Lung (tissue), 12 donors: ENCODE measurements around the gene DNER. TPM values are rescaled to one million over a fixed set of nuclear protein-coding genes. Genes with fewer than 3 reads are reported as not detected.

ENCODE experiments used
- ATAC-seq: fragments of 200-7000 bp; cut with Tn5 transposase; one replicate; pipeline ENCODE4 v1.9.1; 2020; ENCODE audit warnings: moderate number of reproducible peaks; ENCODE audit not compliant: insufficient read depth, low FRiP score
- DNase-seq, 3 donors: peaks; one replicate each; pipeline ENCODE4 v3.0.0-alpha.2; 2013 to 2017
- H3K27ac ChIP-seq, 2 donors: one replicate each; pipeline ENCODE4 v1.5.1; 2013; ENCODE audit warnings: mild to moderate bottlenecking in 2 of 2, moderate library complexity in 2 of 2, control low read depth in 1 of 2, inconsistent platforms in 1 of 2, low read depth in 1 of 2, low read length in 1 of 2
- H3K27me3 ChIP-seq, 3 donors: one replicate each; pipeline ENCODE4 v1.5.1; 2013; ENCODE audit warnings: low read length in 2 of 3; ENCODE audit not compliant: control insufficient read depth in 3 of 3, insufficient read depth in 3 of 3
- H3K36me3 ChIP-seq, 4 donors: one replicate each; pipeline ENCODE4 v1.5.1; 2013; ENCODE audit warnings: low read length in 4 of 4, mild to moderate bottlenecking in 1 of 4, moderate library complexity in 1 of 4; ENCODE audit not compliant: control insufficient read depth in 4 of 4, insufficient read depth in 4 of 4
- H3K4me1 ChIP-seq, 5 donors: one replicate each; pipeline ENCODE4 v1.5.1; 2013; ENCODE audit warnings: low read length in 5 of 5, mild to moderate bottlenecking in 2 of 5, moderate library complexity in 1 of 5; ENCODE audit not compliant: control insufficient read depth in 5 of 5, insufficient read depth in 5 of 5
- H3K4me3 ChIP-seq: one replicate; pipeline ENCODE4 v1.5.1; 2013; ENCODE audit warnings: mild to moderate bottlenecking, control low read depth, moderate library complexity
- H3K9ac ChIP-seq, 2 donors: one replicate each; pipeline ENCODE4 v1.5.1; 2013; ENCODE audit warnings: low read length in 2 of 2, control low read depth in 1 of 2; ENCODE audit not compliant: insufficient read depth in 1 of 2
- H3K9me3 ChIP-seq, 4 donors: one replicate each; pipeline ENCODE4 v1.5.1; 2013; ENCODE audit warnings: low read length in 3 of 4, mild to moderate bottlenecking in 1 of 4, moderate library complexity in 1 of 4; ENCODE audit not compliant: control insufficient read depth in 4 of 4, insufficient read depth in 3 of 4
- WGBS, 2 donors: extraction: QIAGEN DNeasy Blood & Tissue Kit; methylation state at CpG; one replicate each; pipeline ENCODE4 v1.1.7; 2013; 5-methylcytosine and 5-hydroxymethylcytosine counted together
- polyA plus RNA-seq, 2 donors: library from polyadenylated mRNA; stranded (reverse); fragments of 200-250 nt; gene quantifications; one replicate each; pipeline ENCODE4 v1.2.1, GENCODE V29; 2013
- total RNA-seq, 2 donors: library from RNA; depleted of rRNA in 1 of 2; stranded (reverse); fragments of >200 nt in 1 of 2; gene quantifications; one replicate each; pipeline ENCODE4 v1.2.1, GENCODE V29; 2014 to 2021
- TF ChIP-seq, protein P1 (sequence below): IDR thresholded peaks from 2 replicates; pipeline ENCODE4 v1.5.1; 2012; ENCODE audit warnings: mild to moderate bottlenecking; ENCODE audit errors: control extremely low read depth, extremely low read depth
- donor health status: control.
- donor health status: control.
- donor health status: Bipolar disorder and iron deficiency.
- donor health status: healthy.
- donor health status: DM: yes; HTN: yes; CAD: no.

The DNER gene
- total and polyA plus RNA-seq, 4 donors: 0.63 to 5.8 (median 3.3) TPM

DNA sequence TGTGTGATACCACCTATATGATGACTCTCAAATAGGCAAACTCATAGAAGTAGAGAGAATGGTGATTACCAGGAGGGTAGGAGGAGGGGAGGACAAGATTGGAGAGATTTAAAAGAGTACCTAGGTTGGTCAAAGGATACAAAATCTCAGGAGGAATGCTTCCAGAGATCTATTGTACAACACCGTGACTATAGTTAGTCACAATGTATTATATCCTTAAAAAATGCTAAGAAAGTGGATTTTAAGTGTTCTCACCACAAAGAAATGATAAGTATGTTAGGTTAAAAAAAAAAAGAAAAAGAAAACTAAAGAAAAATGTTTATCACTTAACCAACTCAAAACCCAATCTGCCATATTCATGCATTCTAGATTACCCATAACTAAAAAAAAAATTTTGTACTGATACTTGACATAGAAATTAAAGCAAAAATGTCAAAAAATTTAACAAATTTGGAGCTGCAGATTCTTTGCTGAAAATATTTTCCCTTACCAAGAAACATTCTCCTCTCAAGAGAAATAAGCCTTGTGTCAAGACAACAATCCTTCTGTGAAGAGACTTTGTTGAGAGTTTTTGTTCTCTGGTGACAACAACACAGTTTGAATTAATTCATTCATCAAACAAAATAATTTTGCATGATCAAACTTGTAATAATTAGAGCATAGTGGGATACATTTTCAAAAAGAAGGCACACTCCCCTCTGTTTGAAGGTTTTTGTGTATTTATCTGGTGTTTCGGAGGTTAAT is 213.1 kb downstream of the DNER start:
- Histone ChIP-seq H3K27me3 (no peaks in the 10 kb centered on the region), H3K27ac (no peak overlapping the region), H3K9ac (no peak overlapping the region), H3K9me3 (no peaks in the 10 kb centered on the region), H3K4me1 (no peaks in the 10 kb centered on the region), H3K36me3 (no peaks in the 10 kb centered on the region), H3K4me3 (no peak overlapping the region)
- TF ChIP-seq, protein P1, sequence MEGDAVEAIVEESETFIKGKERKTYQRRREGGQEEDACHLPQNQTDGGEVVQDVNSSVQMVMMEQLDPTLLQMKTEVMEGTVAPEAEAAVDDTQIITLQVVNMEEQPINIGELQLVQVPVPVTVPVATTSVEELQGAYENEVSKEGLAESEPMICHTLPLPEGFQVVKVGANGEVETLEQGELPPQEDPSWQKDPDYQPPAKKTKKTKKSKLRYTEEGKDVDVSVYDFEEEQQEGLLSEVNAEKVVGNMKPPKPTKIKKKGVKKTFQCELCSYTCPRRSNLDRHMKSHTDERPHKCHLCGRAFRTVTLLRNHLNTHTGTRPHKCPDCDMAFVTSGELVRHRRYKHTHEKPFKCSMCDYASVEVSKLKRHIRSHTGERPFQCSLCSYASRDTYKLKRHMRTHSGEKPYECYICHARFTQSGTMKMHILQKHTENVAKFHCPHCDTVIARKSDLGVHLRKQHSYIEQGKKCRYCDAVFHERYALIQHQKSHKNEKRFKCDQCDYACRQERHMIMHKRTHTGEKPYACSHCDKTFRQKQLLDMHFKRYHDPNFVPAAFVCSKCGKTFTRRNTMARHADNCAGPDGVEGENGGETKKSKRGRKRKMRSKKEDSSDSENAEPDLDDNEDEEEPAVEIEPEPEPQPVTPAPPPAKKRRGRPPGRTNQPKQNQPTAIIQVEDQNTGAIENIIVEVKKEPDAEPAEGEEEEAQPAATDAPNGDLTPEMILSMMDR: no peak
- WGBS, 2 donors: 90 to 96% methylated on average over 2 of the region's 2 CpGs
- no peak for DNase-seq
- no peak for ATAC-seq

DNA sequence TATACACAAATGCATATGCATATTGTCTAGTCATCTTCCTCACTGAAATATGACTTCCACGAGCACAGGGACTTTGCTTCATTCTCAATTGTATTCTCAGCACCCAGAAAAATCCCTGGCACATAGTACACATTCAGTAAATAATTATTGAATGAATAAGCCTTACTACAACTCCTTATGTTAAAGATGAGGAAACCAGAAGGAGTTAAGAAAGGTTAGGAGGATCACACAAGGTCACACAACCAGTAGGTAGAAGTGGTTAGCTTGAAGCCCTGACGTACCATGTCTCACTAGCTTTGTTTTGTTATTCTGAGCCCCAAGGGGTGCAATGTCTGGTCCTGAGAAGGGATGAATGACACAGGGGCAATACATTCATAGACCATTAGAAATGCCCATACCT is 222.3 kb downstream of the DNER start:
- Histone ChIP-seq H3K9ac (no peak overlapping the region), H3K36me3 (no peaks in the 10 kb centered on the region), H3K27ac (no peak overlapping the region), H3K4me1 (no peaks in the 10 kb centered on the region), H3K27me3 (peaks cover 0 to 3% (median 0%) of the 10 kb centered on the region in 3 donors), H3K4me3 (no peak overlapping the region), H3K9me3 (peaks cover 0 to 3% (median under 1%) of the 10 kb centered on the region in 4 donors)
- WGBS, 2 donors: 84 to 92% methylated on average over 2 of the region's 2 CpGs
- TF ChIP-seq, protein P1: no peak
- DNase-seq (no peak), ATAC-seq (no peak)

GRCh38 chr2:229490167-229490566 is 224.2 kb downstream of the DNER start:
- Histone ChIP-seq H3K4me1 (no peaks in the 10 kb centered on the region), H3K27ac (no peak overlapping the region), H3K9ac (no peak overlapping the region), H3K27me3 (peaks cover 0 to 3% (median 0%) of the 10 kb centered on the region in 3 donors), H3K9me3 (peaks cover 0 to 3% (median under 1%) of the 10 kb centered on the region in 4 donors), H3K4me3 (no peak overlapping the region), H3K36me3 (no peaks in the 10 kb centered on the region)
- 94% methylated on average over 1 of the region's 1 CpG for WGBS, 2 donors
- TF ChIP-seq, protein P1: no peak
- ATAC-seq (no peak), DNase-seq (no peak)

DNA sequence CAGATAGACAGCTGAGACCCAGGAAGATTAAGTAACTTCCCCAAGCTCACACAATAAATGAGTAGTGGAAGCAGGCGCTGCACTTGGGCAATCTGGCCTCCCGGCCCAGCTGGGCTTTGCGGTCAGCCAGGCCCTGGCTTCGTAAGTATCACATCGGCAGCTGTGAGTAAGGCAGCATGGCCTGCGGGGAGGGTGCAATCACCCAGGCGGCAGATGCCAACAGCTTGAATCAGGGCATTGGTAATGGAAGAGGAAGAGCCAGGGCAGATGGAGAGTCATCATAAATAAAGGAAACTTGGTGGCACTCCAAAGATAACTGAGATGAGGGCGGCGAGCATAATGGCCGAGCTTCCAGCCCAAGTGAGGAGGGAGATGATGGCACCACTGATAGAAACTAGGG is 225.3 kb downstream of the DNER start:
- Histone ChIP-seq H3K4me1 (no peaks in the 10 kb centered on the region), H3K36me3 (no peaks in the 10 kb centered on the region), H3K9me3 (peaks cover 0 to 3% (median 0%) of the 10 kb centered on the region in 4 donors), H3K9ac (no peak overlapping the region), H3K27ac (no peak overlapping the region), H3K4me3 (no peak overlapping the region), H3K27me3 (peaks cover 0 to 3% (median 0%) of the 10 kb centered on the region in 3 donors)
- ATAC-seq (no peak), DNase-seq (no peak)
- 92 to 95% methylated on average over 10 of the region's 10 CpGs for WGBS, 2 donors
- TF ChIP-seq, protein P1: no peak
